Mesendoderm (in vitro differentiated cells): ENCODE measurements around the gene SIX5.
A peak's percentile ranks its signal among the peaks of the same experiment; 100 is the strongest.
"Not testable (repeated sequence)": the region's sequence is repeated elsewhere in the genome, so short reads cannot be mapped to it uniquely, and the experiment has no call there.

Source experiments
- DNase-seq: peaks from one replicate; pipeline ENCODE4 v3.0.0; 2013
- H2AK5ac ChIP-seq: 2 replicates; pipeline ENCODE4 v1.6.1; 2013; ENCODE audit warnings: low read length, inconsistent platforms
- H2BK120ac ChIP-seq: 2 replicates; pipeline ENCODE4 v1.6.1; 2013; ENCODE audit warnings: low read depth, mild to moderate bottlenecking, low read length, moderate library complexity, mixed read lengths
- H2BK15ac ChIP-seq: replicated peaks from 2 replicates; pipeline ENCODE4 v1.6.1; 2013; ENCODE audit warnings: low read depth, mild to moderate bottlenecking, moderate library complexity
- H2BK5ac ChIP-seq: 2 replicates; pipeline ENCODE4 v1.6.1; 2013; ENCODE audit warnings: low read length, inconsistent platforms
- H3K18ac ChIP-seq: 2 replicates; pipeline ENCODE4 v1.6.1; 2013; ENCODE audit warnings: mild to moderate bottlenecking, low read length, mixed read lengths
- H3K23ac ChIP-seq: one replicate; pipeline ENCODE4 v1.6.1; 2013; ENCODE audit warnings: low read length
- H3K27ac ChIP-seq: 2 replicates; pipeline ENCODE4 v1.5.1; 2013; ENCODE audit warnings: low read depth, mild to moderate bottlenecking, inconsistent platforms, low read length, moderate library complexity
- H3K27me3 ChIP-seq: 2 replicates; pipeline ENCODE4 v1.6.1; 2013; ENCODE audit warnings: low read length, control low read depth, mild to moderate bottlenecking, inconsistent platforms; ENCODE audit not compliant: insufficient read depth, poor library complexity
- H3K36me3 ChIP-seq: 2 replicates; pipeline ENCODE4 v1.6.1; 2013; ENCODE audit warnings: low read length, inconsistent platforms; ENCODE audit not compliant: control insufficient read depth, insufficient read depth
- H3K4ac ChIP-seq: one replicate; pipeline ENCODE4 v1.6.1; 2013; ENCODE audit warnings: low read depth, mild to moderate bottlenecking, low read length, moderate library complexity
- H3K4me1 ChIP-seq: 2 replicates; pipeline ENCODE4 v1.6.1; 2013; ENCODE audit warnings: low read depth, low read length, inconsistent platforms; ENCODE audit not compliant: control insufficient read depth
- H3K4me2 ChIP-seq: 2 replicates; pipeline ENCODE4 v1.6.1; 2013; ENCODE audit warnings: low read length
- H3K4me3 ChIP-seq: 2 replicates; pipeline ENCODE4 v1.5.1; 2013; ENCODE audit warnings: mild to moderate bottlenecking, low read length
- H3K56ac ChIP-seq: one replicate; pipeline ENCODE4 v1.6.1; 2013; ENCODE audit warnings: low read length
- H3K79me1 ChIP-seq: 2 replicates; pipeline ENCODE4 v1.6.1; 2013; ENCODE audit warnings: low read length, inconsistent platforms
- H3K79me2 ChIP-seq: 2 replicates; pipeline ENCODE4 v1.6.1; 2013; ENCODE audit warnings: mild to moderate bottlenecking, low read length; ENCODE audit not compliant: control insufficient read depth, insufficient read depth
- H3K9ac ChIP-seq: 2 replicates; pipeline ENCODE4 v1.6.1; 2013; ENCODE audit warnings: low read length, inconsistent platforms
- H4K5ac ChIP-seq: one replicate; pipeline ENCODE4 v1.6.1; 2013; ENCODE audit warnings: low read length
- H4K8ac ChIP-seq: one replicate; pipeline ENCODE4 v1.6.1; 2013; ENCODE audit warnings: low read depth, mild to moderate bottlenecking, control low read depth, low read length, moderate library complexity
- WGBS: extraction: QIAGEN DNeasy Blood & Tissue Kit; methylation state at CpG from one replicate; pipeline ENCODE4 v1.1.7; 2013; ENCODE audit warnings: low lambda C conversion rate, missing lambda C conversion rate; ENCODE audit not compliant: insufficient coverage; ENCODE audit errors: extremely low coverage; 5-methylcytosine and 5-hydroxymethylcytosine counted together

The SIX5 gene

GRCh38 chr19:45804140-45804958 lies 35.3 kb upstream of the SIX5 start:
- H2BK15ac ChIP-seq, result no peak overlapping the region
- no peak overlapping the region for H3K4ac ChIP-seq
- H2BK5ac ChIP-seq, result no peak overlapping the region
- no peak overlapping the region for H4K5ac ChIP-seq
- no peaks in the 10 kb centered on the region for H3K79me2 ChIP-seq
- H3K27ac ChIP-seq, result no peak overlapping the region
- H3K56ac ChIP-seq, result no peak overlapping the region
- H3K18ac ChIP-seq, result no peak overlapping the region
- no peak overlapping the region for H3K9ac ChIP-seq
- H3K4me3 ChIP-seq, result no peak overlapping the region
- no peak overlapping the region for H2BK120ac ChIP-seq
- no peaks in the 10 kb centered on the region for H3K79me1 ChIP-seq
- no CpG with 5 or more reads among the region's 57 CpGs for WGBS
- no peaks in the 10 kb centered on the region for H3K27me3 ChIP-seq
- no peak overlapping the region for H2AK5ac ChIP-seq
- H3K23ac ChIP-seq, result no peak overlapping the region
- no peaks in the 10 kb centered on the region for H3K4me1 ChIP-seq
- H4K8ac ChIP-seq, result no peak overlapping the region
- H3K36me3 ChIP-seq, result no peaks in the 10 kb centered on the region
- no peak for DNase-seq
- H3K4me2 ChIP-seq, result no peak overlapping the region

- no peak overlapping the region for H2AK5ac ChIP-seq
- H3K18ac ChIP-seq, result no peak overlapping the region
- no CpG with 5 or more reads among the region's 7 CpGs for WGBS
- no peaks in the 10 kb centered on the region for H3K36me3 ChIP-seq
- no peak overlapping the region for H3K23ac ChIP-seq
- no peaks in the 10 kb centered on the region for H3K4me1 ChIP-seq
- no peak overlapping the region for H4K5ac ChIP-seq
- H3K27ac ChIP-seq, result no peak overlapping the region
- H3K27me3 ChIP-seq, result no peaks in the 10 kb centered on the region
- H4K8ac ChIP-seq, result no peak overlapping the region
- H3K4me2 ChIP-seq, result no peak overlapping the region
- no peak overlapping the region for H2BK5ac ChIP-seq
- no peak overlapping the region for H3K9ac ChIP-seq
- no peak overlapping the region for H2BK15ac ChIP-seq
- H2BK120ac ChIP-seq, result no peak overlapping the region
- no peaks in the 10 kb centered on the region for H3K79me2 ChIP-seq
- no peak overlapping the region for H3K56ac ChIP-seq
- DNase-seq, result no peak
- no peak overlapping the region for H3K4me3 ChIP-seq
- H3K4ac ChIP-seq, result no peak overlapping the region
- H3K79me1 ChIP-seq, result no peaks in the 10 kb centered on the region
These were observed 32.6 kb upstream of the SIX5 start for GRCh38 chr19:45801603-45802175.

GRCh38 chr19:45800070-45800553 lies 31.1 kb upstream of the SIX5 start:
- Histone ChIP-seq H3K18ac (no peak overlapping the region), H3K4me2 (no peak overlapping the region), H2BK15ac (no peak overlapping the region), H3K56ac (no peak overlapping the region), H2AK5ac (no peak overlapping the region), H3K27me3 (no peaks in the 10 kb centered on the region), H3K79me1 (no peaks in the 10 kb centered on the region), H3K27ac (no peak overlapping the region), H4K8ac (no peak overlapping the region), H4K5ac (no peak overlapping the region), H2BK120ac (no peak overlapping the region), H3K79me2 (no peaks in the 10 kb centered on the region), H3K23ac (no peak overlapping the region), H3K4me1 (no peaks in the 10 kb centered on the region), H3K4ac (no peak overlapping the region), H3K4me3 (no peak overlapping the region), H2BK5ac (no peak overlapping the region), H3K9ac (no peak overlapping the region), H3K36me3 (no peaks in the 10 kb centered on the region)
- no CpG with 5 or more reads among the region's 8 CpGs for WGBS
- DNase-seq, result peak; percentile 72

- not testable (repeated sequence) for H2BK15ac ChIP-seq, H3K18ac ChIP-seq, H3K79me1 ChIP-seq, H3K9ac ChIP-seq, H3K56ac ChIP-seq, H2AK5ac ChIP-seq, H3K79me2 ChIP-seq, H3K4me1 ChIP-seq, H3K4me3 ChIP-seq, H4K8ac ChIP-seq, H2BK120ac ChIP-seq, H3K4ac ChIP-seq, H3K36me3 ChIP-seq, DNase-seq, H3K27ac ChIP-seq, H3K23ac ChIP-seq, H2BK5ac ChIP-seq, H4K5ac ChIP-seq, H3K27me3 ChIP-seq, H3K4me2 ChIP-seq
- WGBS, result no CpG with 5 or more reads among the region's 5 CpGs
These were observed 30.5 kb upstream of the SIX5 start for GRCh38 chr19:45799541-45799940.

- H4K8ac ChIP-seq, result no peak overlapping the region
- WGBS, result no CpG with 5 or more reads among the region's 10 CpGs
- no peak overlapping the region for H4K5ac ChIP-seq
These were observed 30.0 kb upstream of the SIX5 start for GRCh38 chr19:45798995-45799517.

More at GRCh38 chr19:45798995-45799517, 30.0 kb upstream of the SIX5 start:
- no peak overlapping the region for H2BK5ac ChIP-seq
- no peak overlapping the region for H3K4me2 ChIP-seq
- no peaks in the 10 kb centered on the region for H3K36me3 ChIP-seq
- no peaks in the 10 kb centered on the region for H3K79me2 ChIP-seq
- H3K9ac ChIP-seq, result no peak overlapping the region
- H3K79me1 ChIP-seq, result no peaks in the 10 kb centered on the region
- no peak overlapping the region for H2AK5ac ChIP-seq
- no peak overlapping the region for H3K56ac ChIP-seq
- no peak overlapping the region for H3K18ac ChIP-seq
- no peak overlapping the region for H3K4ac ChIP-seq
- H3K27me3 ChIP-seq, result no peaks in the 10 kb centered on the region
- DNase-seq, result peak; percentile 54
- H3K4me3 ChIP-seq, result no peak overlapping the region
- no peaks in the 10 kb centered on the region for H3K4me1 ChIP-seq
- H3K23ac ChIP-seq, result no peak overlapping the region
- no peak overlapping the region for H3K27ac ChIP-seq
- no peak overlapping the region for H2BK15ac ChIP-seq
- H2BK120ac ChIP-seq, result no peak overlapping the region
